ENCODE data around the gene TFDP2. TPM values are rescaled to one million over a fixed set of nuclear protein-coding genes. Genes with fewer than 3 reads are reported as not detected.

The TFDP2 gene
- total and polyA plus RNA-seq, 7 donors, result 14.3 to 74.8 (median 52.3) TPM

GRCh38 chr3:142118911-142119310 lies 30.4 kb downstream of the TFDP2 start:
- no peak overlapping the region for H3K4me3 ChIP-seq
- WGBS, 2 donors, result 94 to 97% methylated on average over 3 of the region's 3 CpGs
- no peaks in the 10 kb centered on the region for H3K36me3 ChIP-seq
- H3K27me3 ChIP-seq, result no peaks in the 10 kb centered on the region
- TF ChIP-seq POLR2AphosphoS5 (IDR thresholded peaks at IDR 0.05), result no peak
- no peak for TF ChIP-seq EP300 (IDR thresholded peaks at IDR 0.05)
- no peak for TF ChIP-seq POLR2A (IDR thresholded peaks at IDR 0.05)
- TF ChIP-seq CTCF (IDR thresholded peaks at IDR 0.05), result no peak
- no peak overlapping the region for H3K27ac ChIP-seq
- peaks cover 0 to 11% (median 0%) of the 10 kb centered on the region in 4 donors for H3K4me1 ChIP-seq
- intact Hi-C loops (cut with DNase I), result no loop called here
- no peaks in the 10 kb centered on the region for H3K9me3 ChIP-seq
- no peak for DNase-seq

GRCh38 chr3:142117056-142117851 lies 32.1 kb downstream of the TFDP2 start:
- no peak for DNase-seq
- 53 to 83% methylated on average over 8 of the region's 8 CpGs for WGBS, 2 donors
- H3K9me3 ChIP-seq, result no peaks in the 10 kb centered on the region
- H3K4me3 ChIP-seq, result no peak overlapping the region
- intact Hi-C loops (cut with DNase I), result no loop called here
- no peaks in the 10 kb centered on the region for H3K36me3 ChIP-seq
- peaks cover 0 to 11% (median 0%) of the 10 kb centered on the region in 4 donors for H3K4me1 ChIP-seq
- H3K27ac ChIP-seq, result no peak overlapping the region
- H3K27me3 ChIP-seq, result no peaks in the 10 kb centered on the region
- TF ChIP-seq POLR2AphosphoS5 (IDR thresholded peaks at IDR 0.05) (no peak), POLR2A (IDR thresholded peaks at IDR 0.05) (no peak), EP300 (IDR thresholded peaks at IDR 0.05) (no peak), CTCF (IDR thresholded peaks at IDR 0.05) (no peak)

- DNase-seq, result no peak
- TF ChIP-seq POLR2A (IDR thresholded peaks at IDR 0.05) (no peak), POLR2AphosphoS5 (IDR thresholded peaks at IDR 0.05) (no peak), CTCF (IDR thresholded peaks at IDR 0.05) (no peak), EP300 (IDR thresholded peaks at IDR 0.05) (no peak)
- intact Hi-C loops (cut with DNase I), result no loop called here
- Histone ChIP-seq H3K9me3 (no peaks in the 10 kb centered on the region), H3K36me3 (no peaks in the 10 kb centered on the region), H3K27me3 (no peaks in the 10 kb centered on the region), H3K4me1 (peaks cover 0 to 11% (median 0%) of the 10 kb centered on the region in 4 donors), H3K27ac (no peak overlapping the region), H3K4me3 (no peak overlapping the region)
- WGBS, 2 donors, result 89 to 91% methylated on average over 4 of the region's 4 CpGs
These were observed 33.3 kb downstream of the TFDP2 start for GRCh38 chr3:142115867-142116668.

GRCh38 chr3:142112601-142113000 lies 36.7 kb downstream of the TFDP2 start:
- WGBS, 2 donors, result 62 to 84% methylated on average over 1 of the region's 1 CpG
- H3K4me3 ChIP-seq, result no peak overlapping the region
- TF ChIP-seq CTCF (IDR thresholded peaks at IDR 0.05) (no peak), EP300 (IDR thresholded peaks at IDR 0.05) (no peak), POLR2A (IDR thresholded peaks at IDR 0.05) (no peak)
- no peak overlapping the region for H3K27ac ChIP-seq
- no peaks in the 10 kb centered on the region for H3K36me3 ChIP-seq
- no peaks in the 10 kb centered on the region for H3K9me3 ChIP-seq
- no peak for DNase-seq
- H3K4me1 ChIP-seq, result no peaks in the 10 kb centered on the region
- intact Hi-C loops (cut with DNase I), result no loop called here
- no peaks in the 10 kb centered on the region for H3K27me3 ChIP-seq
